HG03103 (cell line): Measurements from ENCODE around the gene PLOD1.
A peak's percentile ranks its signal among the peaks of the same experiment; 100 is the strongest.
"Not testable (repeated sequence)": the region's sequence is repeated elsewhere in the genome, so short reads cannot be mapped to it uniquely, and the experiment has no call there.

Source experiments
- ATAC-seq: cut with Tn5 transposase; IDR thresholded peaks from one replicate; pipeline ENCODE4 v1.9.1; 2021; ENCODE audit warnings: low read depth; ENCODE audit not compliant: unreplicated experiment

The PLOD1 gene

GRCh38 chr1:11934302-11935056 is at the start of gene PLOD1:
Gene PLOD1, plus strand, starts transcription at chr1:11934717. Its CDS starts 63 bp downstream, at chr1:11934780.
- ATAC-seq = peak; percentile 86

GRCh38 chr1:11885916-11886315 is 48.6 kb upstream of the PLOD1 start:
- ATAC-seq = no peak

DNA sequence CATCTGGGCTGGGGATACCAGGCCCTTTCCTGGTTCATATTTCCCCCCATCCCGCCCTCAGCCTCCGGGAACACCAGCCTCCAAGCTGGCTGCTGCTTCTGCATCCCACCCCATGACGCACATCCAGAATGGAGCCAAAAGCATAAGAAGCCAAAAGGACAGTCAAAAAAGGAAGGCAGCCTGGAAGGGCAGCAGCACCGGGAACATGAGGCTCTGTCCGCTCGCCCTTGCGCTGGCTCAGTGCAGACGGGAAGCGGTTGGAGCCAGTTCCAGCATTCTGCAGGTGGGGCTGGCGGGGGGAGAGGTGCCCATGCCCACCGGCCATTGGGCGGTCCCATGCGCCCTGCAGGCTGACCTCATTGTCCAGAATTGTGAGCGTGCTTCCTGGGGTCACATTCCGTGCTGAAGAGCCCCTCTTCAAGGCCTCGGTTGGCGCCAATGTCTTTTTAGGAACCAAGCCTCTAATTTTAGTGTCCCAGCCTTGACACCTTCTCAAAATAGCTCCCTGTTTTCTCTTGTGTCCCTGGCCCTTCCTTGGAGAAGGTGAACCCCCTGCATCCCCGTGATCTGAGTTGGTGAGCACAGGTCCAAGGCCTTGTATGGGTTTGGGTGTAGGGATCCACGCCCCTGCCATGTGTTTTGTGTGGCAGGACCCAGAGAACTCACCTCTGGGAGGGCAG is 47.4 kb upstream of the PLOD1 start:
- no peak for ATAC-seq

DNA sequence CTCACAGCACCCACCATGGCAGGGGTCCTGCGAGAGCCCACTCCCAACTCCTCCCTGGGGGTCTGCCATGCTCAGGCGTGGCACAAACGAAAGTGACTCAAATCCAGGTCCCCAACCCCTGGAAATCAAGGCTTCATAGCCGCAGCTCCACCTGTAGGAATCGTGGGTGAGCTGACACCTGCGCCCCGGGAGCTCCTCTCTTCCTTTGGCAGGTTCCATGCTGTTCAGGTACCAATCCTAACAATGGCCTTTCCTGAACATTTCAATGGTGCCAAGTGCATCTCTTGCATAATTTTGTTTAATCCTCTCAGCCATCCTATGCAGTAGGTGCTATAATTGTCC is 46.9 kb upstream of the PLOD1 start:
- no peak for ATAC-seq

DNA sequence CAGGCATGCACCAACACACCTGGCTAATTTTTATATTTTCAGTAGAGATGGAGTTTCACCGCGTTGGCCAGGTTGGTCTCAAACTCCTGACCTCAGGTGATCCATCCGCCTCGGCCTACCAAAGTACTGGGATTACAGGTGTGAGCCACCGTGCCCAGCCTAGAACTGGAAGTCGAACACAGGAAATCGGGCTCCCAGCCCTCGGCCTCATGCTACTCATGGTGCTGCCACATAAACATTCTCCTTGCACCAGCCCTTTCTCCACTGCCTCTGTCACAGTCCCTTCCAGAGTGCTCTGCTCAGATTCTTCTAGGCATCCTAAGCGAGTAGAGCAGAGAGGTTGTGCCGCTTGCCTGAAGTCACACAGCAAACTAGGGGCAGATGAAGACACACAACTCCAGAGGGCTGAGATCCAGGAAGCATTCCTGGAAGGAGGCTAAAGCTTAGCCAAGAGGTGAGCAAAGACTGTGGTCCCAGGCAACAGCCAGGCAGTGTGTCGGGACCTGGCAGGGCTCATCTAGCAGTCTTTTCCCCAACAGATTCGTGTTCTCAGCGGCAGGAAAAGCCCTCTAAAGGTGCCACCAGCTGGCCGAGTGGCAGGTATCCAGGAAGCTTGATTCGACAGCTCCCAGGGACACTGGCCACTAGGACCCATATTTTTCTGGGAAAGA is 46.2 kb upstream of the PLOD1 start:
- no peak for ATAC-seq

GRCh38 chr1:11888877-11889208 is 45.7 kb upstream of the PLOD1 start:
- ATAC-seq = no peak

- no peak for ATAC-seq
Measured at GRCh38 chr1:11891433-11892186, 42.9 kb upstream of the PLOD1 start.

DNA sequence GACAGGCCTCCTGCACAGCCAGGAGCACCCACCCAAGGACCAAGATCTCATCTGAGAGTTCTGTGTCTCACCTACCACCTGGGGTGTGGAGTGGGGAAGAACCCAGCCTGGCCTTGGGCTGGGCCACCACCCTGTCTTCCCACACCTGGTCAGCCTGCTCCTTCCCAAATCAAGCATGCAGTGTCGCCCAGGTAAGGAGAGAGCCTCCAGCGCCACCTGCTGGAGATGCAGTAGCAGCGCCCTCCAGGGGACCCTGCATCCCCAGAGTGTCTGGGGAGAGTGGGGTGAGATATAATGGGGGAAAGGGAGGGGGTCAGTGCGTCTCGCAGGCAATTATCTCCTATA is 40.6 kb upstream of the PLOD1 start:
- ATAC-seq = no peak

DNA sequence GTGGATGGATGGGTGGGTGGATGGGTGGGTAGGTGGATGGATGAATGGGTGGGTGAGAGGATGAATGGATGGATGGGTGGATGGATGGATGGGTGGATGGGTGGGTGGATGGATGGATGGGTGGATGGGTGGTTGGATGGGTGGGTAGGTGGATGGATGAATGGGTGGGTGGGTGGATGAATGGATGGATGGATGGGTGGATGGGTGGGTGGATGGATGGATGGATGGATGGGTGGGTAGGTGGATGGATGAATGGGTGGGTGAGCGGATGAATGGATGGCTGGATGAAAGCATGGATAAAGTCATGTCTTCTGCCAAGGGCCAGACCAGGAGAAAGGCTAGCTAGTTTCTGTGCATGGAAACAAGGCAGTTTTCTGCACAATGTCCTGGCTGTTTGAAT is 40.0 kb upstream of the PLOD1 start:
- ATAC-seq = not testable (repeated sequence)

GRCh38 chr1:11898086-11898785 is 36.3 kb upstream of the PLOD1 start:
- no peak for ATAC-seq

GRCh38 chr1:11898831-11899467 is 35.6 kb upstream of the PLOD1 start:
- ATAC-seq = no peak

- ATAC-seq = not testable (repeated sequence)
Measured at GRCh38 chr1:11901446-11901845, 33.1 kb upstream of the PLOD1 start.

GRCh38 chr1:11903210-11903609 is 31.3 kb upstream of the PLOD1 start:
- ATAC-seq = no peak

DNA sequence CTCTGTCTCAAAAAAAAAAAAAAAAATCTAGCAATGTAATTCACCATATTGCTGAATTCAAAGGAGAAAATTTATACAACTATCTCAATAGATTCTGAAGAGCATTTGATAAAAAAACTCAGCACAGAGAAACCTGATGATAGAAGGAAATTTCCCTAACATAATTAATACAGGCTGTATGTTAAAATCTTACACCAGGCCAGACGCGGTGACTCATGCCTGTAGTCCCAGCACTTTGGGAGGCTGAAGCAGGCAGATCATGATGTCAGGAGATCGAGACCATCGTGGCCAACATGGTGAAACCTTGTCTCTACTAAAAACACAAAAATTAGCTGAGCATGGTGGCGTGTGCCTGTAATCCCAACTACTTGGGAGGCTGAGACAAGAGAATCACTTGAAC is 30.4 kb upstream of the PLOD1 start:
- ATAC-seq = not testable (repeated sequence)

GRCh38 chr1:11904978-11905377 is 29.5 kb upstream of the PLOD1 start:
- no peak for ATAC-seq

GRCh38 chr1:11906870-11907269 is 27.6 kb upstream of the PLOD1 start:
- no peak for ATAC-seq

DNA sequence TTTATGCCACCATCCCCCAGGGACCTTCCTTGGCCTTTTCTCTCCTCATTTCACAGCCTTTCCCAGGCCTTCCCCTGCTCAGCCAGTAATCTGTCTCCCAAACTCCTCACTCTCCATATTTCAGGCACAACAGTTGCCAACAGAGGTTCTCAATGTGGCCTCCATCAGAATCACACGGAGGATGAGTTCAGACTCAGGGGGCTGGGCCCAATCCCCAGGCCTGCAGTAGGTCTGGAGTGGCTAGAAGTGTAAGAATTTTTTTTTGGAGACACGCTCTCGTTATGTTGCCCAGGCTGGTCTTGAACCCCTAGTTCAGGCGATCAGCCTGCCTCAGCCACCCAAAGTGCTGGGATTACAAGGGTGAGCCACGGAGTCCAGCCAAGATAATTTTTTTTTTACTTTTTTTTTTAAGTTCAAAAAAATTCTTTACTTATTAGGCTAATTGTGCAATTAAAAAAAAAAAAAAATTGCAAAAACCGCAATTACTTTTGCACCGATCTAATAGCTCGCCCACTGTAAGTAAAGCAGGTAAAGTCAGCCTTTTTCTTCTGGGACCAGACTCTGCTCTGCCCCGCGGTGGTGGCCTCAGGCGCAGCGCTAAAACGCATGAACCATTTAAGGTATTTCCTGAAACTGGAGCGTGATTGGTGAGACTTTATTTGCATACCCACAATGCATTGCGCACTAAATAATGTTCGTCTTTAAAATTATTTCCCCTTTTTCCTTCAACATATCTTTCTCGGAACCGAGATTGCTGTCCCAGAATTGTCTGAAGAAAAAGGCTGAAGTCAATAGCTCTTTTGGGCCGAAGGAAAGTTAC is 27.0 kb upstream of the PLOD1 start:
- ATAC-seq = peak; percentile 46

- peak; percentile 39 for ATAC-seq
Measured at GRCh38 chr1:11908095-11908675, 26.3 kb upstream of the PLOD1 start.

DNA sequence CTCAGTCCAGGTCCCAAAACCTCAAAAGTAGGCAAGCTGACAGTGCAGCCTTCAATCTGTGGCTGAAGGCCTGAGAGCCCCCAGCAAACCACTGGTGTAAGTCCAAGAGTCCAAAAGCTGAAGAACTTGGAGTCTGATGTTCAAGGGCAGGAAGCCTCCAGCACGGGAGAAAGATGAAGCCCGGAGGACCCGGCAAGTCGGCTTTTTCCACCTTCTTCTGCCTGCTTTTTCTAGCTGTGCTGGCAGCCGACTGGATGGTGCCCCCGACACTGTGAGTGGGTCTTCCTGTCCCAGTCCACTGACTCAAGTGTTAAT is 23.6 kb upstream of the PLOD1 start:
- not testable (repeated sequence) for ATAC-seq
